ENCODE results near the gene ZNF536. TPM values are rescaled to one million over a fixed set of nuclear protein-coding genes. Genes with fewer than 3 reads are reported as not detected.
"Not testable (repeated sequence)": the region's sequence is repeated elsewhere in the genome, so short reads cannot be mapped to it uniquely, and the experiment has no call there.

The ZNF536 gene
- total and polyA plus RNA-seq, 4 donors = 0.50 to 1.2 (median 0.62) TPM; not detected in 1

DNA sequence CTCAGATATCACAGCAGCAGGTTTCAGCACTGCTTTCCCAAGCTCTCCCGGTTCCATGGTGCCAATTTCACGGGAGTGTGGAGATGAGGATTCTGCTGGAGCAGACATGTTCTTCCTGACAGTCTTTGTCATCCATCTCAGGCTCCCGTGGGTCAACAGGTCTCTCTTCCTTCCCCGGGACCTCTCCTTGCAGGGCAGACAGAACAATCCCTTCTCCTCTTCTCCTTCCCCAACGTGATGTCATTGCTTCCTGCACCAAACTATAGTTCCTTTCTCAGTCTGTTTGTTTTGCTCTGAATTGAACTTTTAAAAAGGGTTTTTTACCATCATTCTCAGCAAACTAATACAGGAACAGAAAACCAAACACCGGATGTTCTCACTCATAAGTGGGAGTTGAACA, 107.9 kb downstream of the ZNF536 start:
- DNase-seq (no peak), ATAC-seq (ENCODE audit: low FRiP score) (no peak)
- WGBS, 2 donors = 23 to 28% methylated on average over 6 of the region's 6 CpGs
- H3K4me3 ChIP-seq (ENCODE audit: low read length in 2 of 2) = no peak overlapping the region
- H3K27ac ChIP-seq (ENCODE audit: low read depth in 1 of 2, low read length in 2 of 2) = no peak overlapping the region
- no peaks in the 10 kb centered on the region for H3K36me3 ChIP-seq (ENCODE audit: control insufficient read depth in 1 of 2, insufficient read depth in 2 of 2, low read length in 1 of 2)
- H3K9me3 ChIP-seq (ENCODE audit: control insufficient read depth, low read length) = no peaks in the 10 kb centered on the region
- no peaks in the 10 kb centered on the region for H3K27me3 ChIP-seq (ENCODE audit: control insufficient read depth in 1 of 2, insufficient read depth in 2 of 2, low read length in 1 of 2)
- no peaks in the 10 kb centered on the region for H3K4me1 ChIP-seq (ENCODE audit: control insufficient read depth in 1 of 2, insufficient read depth in 2 of 2, low read length in 2 of 2)
- intact Hi-C loops (cut with DNase I) = no loop called here

DNA sequence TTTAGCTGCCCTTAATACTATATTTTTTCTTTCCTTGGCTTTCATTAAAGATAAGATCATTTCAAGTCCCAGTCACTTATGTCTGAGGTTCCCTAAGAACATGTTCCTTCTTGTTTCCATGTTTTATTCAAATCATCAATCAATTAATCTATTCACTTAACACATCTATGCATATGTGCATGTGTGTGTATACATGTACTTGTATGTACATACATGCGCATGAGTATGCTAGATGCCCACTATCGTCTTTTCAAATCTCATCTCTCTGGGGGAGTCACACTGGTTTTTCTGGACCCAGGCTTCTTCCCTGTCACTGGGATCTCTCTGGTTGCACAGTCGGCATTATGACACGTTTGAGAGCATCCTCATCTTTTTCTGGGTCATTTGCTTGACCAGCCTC, 108.9 kb downstream of the ZNF536 start:
- intact Hi-C loops (cut with DNase I) = no loop called here
- Histone ChIP-seq H3K27me3 (ENCODE audit: control insufficient read depth in 1 of 2, insufficient read depth in 2 of 2, low read length in 1 of 2) (no peaks in the 10 kb centered on the region), H3K9me3 (ENCODE audit: control insufficient read depth, low read length) (no peaks in the 10 kb centered on the region), H3K36me3 (ENCODE audit: control insufficient read depth in 1 of 2, insufficient read depth in 2 of 2, low read length in 1 of 2) (no peaks in the 10 kb centered on the region), H3K27ac (ENCODE audit: low read depth in 1 of 2, low read length in 2 of 2) (no peak overlapping the region), H3K4me3 (ENCODE audit: low read length in 2 of 2) (no peak overlapping the region), H3K4me1 (ENCODE audit: control insufficient read depth in 1 of 2, insufficient read depth in 2 of 2, low read length in 2 of 2) (no peaks in the 10 kb centered on the region)
- DNase-seq (no peak), ATAC-seq (ENCODE audit: low FRiP score) (no peak)
- WGBS, 2 donors = 82 to 83% methylated on average over 4 of the region's 4 CpGs

DNA sequence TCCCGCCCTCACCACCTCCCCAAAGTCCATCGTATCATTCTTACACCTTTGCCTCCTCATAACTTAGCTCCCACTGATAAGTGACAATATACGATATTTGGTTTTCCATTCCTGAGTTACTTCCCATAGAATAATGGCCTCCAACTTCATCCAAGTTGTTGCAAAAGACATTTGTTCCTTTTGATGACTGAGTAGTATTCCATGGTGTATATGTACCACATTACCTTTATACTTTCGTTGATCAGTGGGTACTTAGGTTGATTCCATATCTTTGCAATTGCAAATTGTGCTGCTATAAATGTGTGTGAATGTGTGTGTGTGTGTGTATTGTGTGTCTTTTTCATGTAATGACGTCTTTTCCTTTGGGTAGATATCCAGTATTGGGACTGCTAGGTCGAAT, 109.6 kb downstream of the ZNF536 start:
- no peaks in the 10 kb centered on the region for H3K9me3 ChIP-seq (ENCODE audit: control insufficient read depth, low read length)
- 91% methylated on average over 6 of the region's 6 CpGs for WGBS, 2 donors
- DNase-seq (no peak), ATAC-seq (ENCODE audit: low FRiP score) (no peak)
- intact Hi-C loops (cut with DNase I) = no loop called here
- no peaks in the 10 kb centered on the region for H3K4me1 ChIP-seq (ENCODE audit: control insufficient read depth in 1 of 2, insufficient read depth in 2 of 2, low read length in 2 of 2)
- no peak overlapping the region for H3K4me3 ChIP-seq (ENCODE audit: low read length in 2 of 2)
- no peak overlapping the region for H3K27ac ChIP-seq (ENCODE audit: low read depth in 1 of 2, low read length in 2 of 2)
- no peaks in the 10 kb centered on the region for H3K36me3 ChIP-seq (ENCODE audit: control insufficient read depth in 1 of 2, insufficient read depth in 2 of 2, low read length in 1 of 2)
- H3K27me3 ChIP-seq (ENCODE audit: control insufficient read depth in 1 of 2, insufficient read depth in 2 of 2, low read length in 1 of 2) = no peaks in the 10 kb centered on the region

DNA sequence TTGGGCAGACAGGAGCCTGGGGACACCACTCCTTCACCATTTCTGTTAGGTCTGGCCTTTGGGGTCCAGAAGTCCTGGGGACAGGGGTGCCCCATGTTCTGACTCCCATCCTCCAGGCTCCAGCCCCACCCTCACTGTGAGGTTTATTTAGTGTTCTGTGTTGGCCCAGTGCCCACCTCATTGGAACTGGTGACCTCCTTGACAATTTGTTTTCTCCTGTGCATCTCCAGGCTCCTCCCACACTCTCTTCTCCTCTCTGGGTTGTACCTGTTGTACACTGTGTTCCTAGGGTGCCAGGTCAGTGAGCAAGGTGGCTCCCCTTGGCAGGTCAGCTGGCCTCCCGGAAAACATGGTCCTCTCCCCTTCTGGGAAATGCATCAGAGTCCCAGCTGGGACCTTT, 110.8 kb downstream of the ZNF536 start:
- DNase-seq (no peak), ATAC-seq (ENCODE audit: low FRiP score) (no peak)
- no peaks in the 10 kb centered on the region for H3K4me1 ChIP-seq (ENCODE audit: control insufficient read depth in 1 of 2, insufficient read depth in 2 of 2, low read length in 2 of 2)
- intact Hi-C loops (cut with DNase I) = no loop called here
- 75 to 77% methylated on average over 1 of the region's 1 CpG for WGBS, 2 donors
- H3K4me3 ChIP-seq (ENCODE audit: low read length in 2 of 2) = no peak overlapping the region
- H3K27ac ChIP-seq (ENCODE audit: low read depth in 1 of 2, low read length in 2 of 2) = no peak overlapping the region
- H3K36me3 ChIP-seq (ENCODE audit: control insufficient read depth in 1 of 2, insufficient read depth in 2 of 2, low read length in 1 of 2) = no peaks in the 10 kb centered on the region
- no peaks in the 10 kb centered on the region for H3K27me3 ChIP-seq (ENCODE audit: control insufficient read depth in 1 of 2, insufficient read depth in 2 of 2, low read length in 1 of 2)
- no peaks in the 10 kb centered on the region for H3K9me3 ChIP-seq (ENCODE audit: control insufficient read depth, low read length)

DNA sequence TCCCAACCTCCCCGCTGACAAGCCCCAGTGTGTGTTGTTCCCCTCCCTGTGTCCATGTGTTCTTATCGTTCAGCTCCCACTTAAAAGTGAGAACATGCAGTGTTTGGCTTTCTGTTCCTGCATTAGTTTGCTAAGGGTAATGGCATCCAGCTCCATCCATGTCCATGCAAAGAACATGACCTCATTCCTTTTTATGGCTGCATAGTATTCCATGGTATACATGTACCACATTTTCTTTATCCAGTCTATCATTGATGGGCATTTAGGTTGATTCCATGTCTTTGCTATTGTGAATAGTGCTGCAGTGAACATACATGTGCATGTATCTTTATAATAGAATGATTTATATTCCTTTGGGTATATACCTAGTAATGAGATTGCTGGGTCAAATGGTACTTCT, 114.1 kb downstream of the ZNF536 start:
- H3K9me3 ChIP-seq (ENCODE audit: control insufficient read depth, low read length); H3K36me3 ChIP-seq (ENCODE audit: control insufficient read depth in 1 of 2, insufficient read depth in 2 of 2, low read length in 1 of 2); H3K4me3 ChIP-seq (ENCODE audit: low read length in 2 of 2); DNase-seq; ATAC-seq (ENCODE audit: low FRiP score); intact Hi-C loops (cut with DNase I); H3K27me3 ChIP-seq (ENCODE audit: control insufficient read depth in 1 of 2, insufficient read depth in 2 of 2, low read length in 1 of 2); H3K27ac ChIP-seq (ENCODE audit: low read depth in 1 of 2, low read length in 2 of 2); H3K4me1 ChIP-seq (ENCODE audit: control insufficient read depth in 1 of 2, insufficient read depth in 2 of 2, low read length in 2 of 2): not testable (repeated sequence)
- WGBS, 2 donors = 88 to 89% methylated on average over 2 of the region's 2 CpGs

DNA sequence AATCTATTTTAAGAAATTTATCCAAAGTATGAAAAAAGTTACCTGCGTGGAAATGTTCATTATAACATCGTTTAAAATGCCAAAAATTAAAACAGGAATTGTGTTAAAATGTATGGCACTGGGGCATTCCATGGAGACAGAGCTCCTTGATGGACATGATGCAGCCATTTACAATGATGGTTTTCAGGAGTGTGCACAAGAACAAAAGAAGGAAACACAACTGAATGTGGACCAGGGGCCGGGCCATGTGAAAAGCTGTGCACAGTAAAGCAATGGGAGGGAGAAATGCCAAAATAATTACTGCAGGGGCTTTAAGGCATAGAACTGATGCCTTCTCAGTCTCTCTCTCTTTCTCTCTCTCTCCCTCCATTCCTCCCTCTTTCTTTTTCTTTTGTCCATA, 115.0 kb downstream of the ZNF536 start:
- 76% methylated on average over 3 of the region's 3 CpGs for WGBS, 2 donors

DNA sequence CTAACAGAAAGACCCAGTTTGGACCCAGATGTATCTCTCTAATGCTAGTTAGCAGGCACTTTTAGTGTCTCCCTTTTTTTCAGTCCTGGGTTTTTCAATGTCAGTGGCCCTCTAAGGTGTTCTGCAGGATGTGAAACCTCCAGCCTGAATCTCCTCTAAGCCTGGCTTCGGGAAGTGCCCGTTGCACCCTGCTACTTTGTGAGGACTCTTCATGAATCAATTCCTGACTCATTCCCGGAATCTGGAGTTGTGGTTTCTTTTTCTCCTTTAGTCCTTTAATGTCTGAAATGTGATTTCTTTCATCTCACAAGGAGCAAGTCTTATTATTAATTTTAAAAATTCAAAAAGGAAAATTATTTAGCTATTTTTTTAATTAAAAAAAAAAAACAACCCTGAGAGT, 116.0 kb downstream of the ZNF536 start:
- no peak overlapping the region for H3K4me3 ChIP-seq (ENCODE audit: low read length in 2 of 2)
- 27 to 52% methylated on average over 3 of the region's 3 CpGs for WGBS, 2 donors
- no peaks in the 10 kb centered on the region for H3K4me1 ChIP-seq (ENCODE audit: control insufficient read depth in 1 of 2, insufficient read depth in 2 of 2, low read length in 2 of 2)
- no peaks in the 10 kb centered on the region for H3K27me3 ChIP-seq (ENCODE audit: control insufficient read depth in 1 of 2, insufficient read depth in 2 of 2, low read length in 1 of 2)
- no peak overlapping the region for H3K27ac ChIP-seq (ENCODE audit: low read depth in 1 of 2, low read length in 2 of 2)
- no peaks in the 10 kb centered on the region for H3K9me3 ChIP-seq (ENCODE audit: control insufficient read depth, low read length)
- no peak for DNase-seq
- ATAC-seq (ENCODE audit: low FRiP score) = no peak
- intact Hi-C loops (cut with DNase I) = no loop called here
- no peaks in the 10 kb centered on the region for H3K36me3 ChIP-seq (ENCODE audit: control insufficient read depth in 1 of 2, insufficient read depth in 2 of 2, low read length in 1 of 2)

More for the DNA sequence above, 115.0 kb downstream of the ZNF536 start:
- H3K9me3 ChIP-seq (ENCODE audit: control insufficient read depth, low read length) = no peaks in the 10 kb centered on the region
- H3K4me3 ChIP-seq (ENCODE audit: low read length in 2 of 2) = no peak overlapping the region
- H3K27me3 ChIP-seq (ENCODE audit: control insufficient read depth in 1 of 2, insufficient read depth in 2 of 2, low read length in 1 of 2) = no peaks in the 10 kb centered on the region
- no peak overlapping the region for H3K27ac ChIP-seq (ENCODE audit: low read depth in 1 of 2, low read length in 2 of 2)
- DNase-seq = no peak
- ATAC-seq (ENCODE audit: low FRiP score) = no peak
- no peaks in the 10 kb centered on the region for H3K4me1 ChIP-seq (ENCODE audit: control insufficient read depth in 1 of 2, insufficient read depth in 2 of 2, low read length in 2 of 2)
- intact Hi-C loops (cut with DNase I) = no loop called here
- H3K36me3 ChIP-seq (ENCODE audit: control insufficient read depth in 1 of 2, insufficient read depth in 2 of 2, low read length in 1 of 2) = no peaks in the 10 kb centered on the region

DNA sequence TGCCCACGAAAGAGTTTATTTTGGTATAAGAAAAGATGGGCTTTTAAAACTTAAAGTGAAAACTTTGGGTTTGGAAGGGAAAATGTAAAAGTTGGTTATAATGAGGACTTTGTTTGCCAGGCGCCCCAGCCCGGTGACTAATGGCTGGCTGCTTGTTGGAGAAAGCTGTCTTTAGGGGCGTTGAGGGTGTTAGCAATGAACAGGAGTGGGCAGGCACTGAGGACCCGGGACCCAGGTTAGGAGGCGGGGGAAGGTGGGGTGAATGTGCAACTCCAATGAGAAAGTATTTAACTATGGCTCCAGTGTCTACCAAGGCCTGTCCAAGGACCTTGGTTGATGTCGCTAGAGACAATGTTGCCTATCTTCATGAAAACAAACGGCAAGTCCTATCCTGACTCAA, 118.6 kb downstream of the ZNF536 start:
- intact Hi-C loops (cut with DNase I) = no loop called here
- DNase-seq (no peak), ATAC-seq (ENCODE audit: low FRiP score) (no peak)
- no peaks in the 10 kb centered on the region for H3K9me3 ChIP-seq (ENCODE audit: control insufficient read depth, low read length)
- no peaks in the 10 kb centered on the region for H3K27me3 ChIP-seq (ENCODE audit: control insufficient read depth in 1 of 2, insufficient read depth in 2 of 2, low read length in 1 of 2)
- WGBS, 2 donors = 89 to 90% methylated on average over 8 of the region's 8 CpGs
- H3K4me3 ChIP-seq (ENCODE audit: low read length in 2 of 2) = no peak overlapping the region
- no peaks in the 10 kb centered on the region for H3K4me1 ChIP-seq (ENCODE audit: control insufficient read depth in 1 of 2, insufficient read depth in 2 of 2, low read length in 2 of 2)
- no peaks in the 10 kb centered on the region for H3K36me3 ChIP-seq (ENCODE audit: control insufficient read depth in 1 of 2, insufficient read depth in 2 of 2, low read length in 1 of 2)
- H3K27ac ChIP-seq (ENCODE audit: low read depth in 1 of 2, low read length in 2 of 2) = no peak overlapping the region

DNA sequence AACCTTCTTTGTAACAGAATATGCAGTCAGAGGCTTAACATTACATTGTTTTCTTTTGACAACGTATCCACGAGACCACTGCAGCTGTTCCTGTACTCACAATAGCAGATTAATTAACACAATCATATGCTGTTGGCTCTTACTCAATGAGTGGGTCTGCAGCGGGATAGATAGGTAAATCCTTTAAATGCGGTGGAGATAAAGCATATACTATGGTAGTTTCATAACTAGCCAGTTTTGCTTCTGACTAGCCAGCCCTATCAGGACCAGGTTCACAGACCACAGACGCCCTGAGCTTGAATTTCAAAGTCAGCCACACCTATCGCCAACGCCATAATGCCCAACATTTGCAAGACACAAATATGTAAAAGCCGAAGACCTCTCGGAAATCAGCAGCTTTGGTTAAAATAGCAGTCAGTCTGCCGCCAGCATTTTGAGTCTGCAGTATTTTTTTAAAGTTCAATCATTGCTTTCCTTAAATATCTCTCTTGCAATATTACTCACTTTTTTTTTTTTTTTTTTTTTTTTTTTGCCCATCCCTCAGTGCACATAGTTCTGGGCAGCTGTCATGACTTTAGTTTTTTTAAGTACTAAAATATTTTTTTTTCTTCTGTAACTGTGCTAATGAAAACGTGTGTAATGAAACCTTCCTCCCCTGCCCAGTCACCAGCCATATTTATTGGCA, 120.5 kb downstream of the ZNF536 start:
- no peak overlapping the region for H3K4me3 ChIP-seq (ENCODE audit: low read length in 2 of 2)
- H3K4me1 ChIP-seq (ENCODE audit: control insufficient read depth in 1 of 2, insufficient read depth in 2 of 2, low read length in 2 of 2) = no peaks in the 10 kb centered on the region
- H3K9me3 ChIP-seq (ENCODE audit: control insufficient read depth, low read length) = no peaks in the 10 kb centered on the region
- no peak for ATAC-seq (ENCODE audit: low FRiP score)
- intact Hi-C loops (cut with DNase I) = no loop called here
- 5% methylated on average over 11 of the region's 11 CpGs for WGBS, 2 donors
- no peaks in the 10 kb centered on the region for H3K36me3 ChIP-seq (ENCODE audit: control insufficient read depth in 1 of 2, insufficient read depth in 2 of 2, low read length in 1 of 2)
- H3K27ac ChIP-seq (ENCODE audit: low read depth in 1 of 2, low read length in 2 of 2) = no peak overlapping the region
- no peak for DNase-seq
- no peaks in the 10 kb centered on the region for H3K27me3 ChIP-seq (ENCODE audit: control insufficient read depth in 1 of 2, insufficient read depth in 2 of 2, low read length in 1 of 2)

Data from aorta (tissue), 5 donors.